HCT116 (cell line): ENCODE measurements around the gene COL2A1. TPM values are rescaled to one million over a fixed set of nuclear protein-coding genes. Genes with fewer than 3 reads are reported as not detected.

ENCODE experiments used
- ATAC-seq: fragments of 200-7000 bp; cut with Tn5 transposase; 2 replicates; pipeline ENCODE4 v1.9.1; 2020; ENCODE audit warnings: mild to moderate bottlenecking, moderate library complexity
- BruUV-seq: library from RNA; stranded (reverse); fragments of 400-500 nt; replicated peaks from 2 replicates; lab custom pipeline; 2021; lab: Mats Ljungman, UMichigan
- CTCF ChIA-PET: fragments of 300-600 bp; sonication (Branson Sonifier 250); formaldehyde crosslinking; loops from one replicate; lab custom pipeline; 2021; ENCODE audit warnings: antibody characterized with exemption; lab: Charles Lee
- POLR2A ChIA-PET: fragments of 300-600, 350-600 bp; sonication (Branson Sonifier 250); formaldehyde crosslinking; loops from one replicate; lab custom pipeline; 2021; ENCODE audit warnings: antibody characterized with exemption; lab: Charles Lee
- RAD21 ChIA-PET, 2 experiments: fragments of 300-600 bp; sonication (Branson Sonifier 250); formaldehyde crosslinking; loops; one replicate each; lab custom pipeline; 2023; ENCODE audit warnings: low total read pairs in 2 of 2; ENCODE audit not compliant: uncharacterized antibody in 2 of 2, unreplicated experiment in 2 of 2, low non-redundant PET in 1 of 2; lab: Charles Lee
- DNase-seq: peaks from one replicate; pipeline ENCODE4 v3.0.0-alpha.2; 2010; ENCODE audit warnings: low read depth, low spot score
- H2AFZ ChIP-seq: fragments of 200-600 bp; shearing (Covaris generic), sonication (generic); 2 replicates; pipeline ENCODE4 v1.6.1; 2017; ENCODE audit warnings: low read depth, mixed run types, mixed read lengths, antibody characterized with exemption, low read length; ENCODE audit not compliant: poor library complexity, severe bottlenecking
- H3K27ac ChIP-seq: 2 replicates; pipeline ENCODE4 v1.5.1; 2012; ENCODE audit warnings: low read depth, low read length
- H3K27me3 ChIP-seq: fragments of 200-600 bp; sonication (generic); 2 replicates; pipeline ENCODE4 v1.6.1; 2016; ENCODE audit warnings: mixed run types, low read length, mixed read lengths; ENCODE audit not compliant: insufficient read depth
- H3K36me3 ChIP-seq, 2 experiments: fragments of 200-500 bp in 1 of 2; fragments of 200-600 bp in 1 of 2; sonication (Bioruptor generic) in 1 of 2; sonication (generic) in 1 of 2; 2 replicates each; pipeline versions ENCODE4 v1.5.1 to v1.6.1; 2014 to 2016; ENCODE audit warnings: low read length in 2 of 2, inconsistent platforms in 1 of 2, mixed read lengths in 1 of 2, mixed run types in 1 of 2; ENCODE audit not compliant: insufficient read depth in 2 of 2, control insufficient read depth in 1 of 2
- H3K4me1 ChIP-seq, 2 experiments: fragments of 200-600 bp in 1 of 2; sonication (generic) in 1 of 2; 2 replicates each; pipeline versions ENCODE4 v1.5.1 to v1.6.1; 2012 to 2017; ENCODE audit warnings: low read length in 2 of 2, inconsistent platforms in 1 of 2, mild to moderate bottlenecking in 1 of 2, mixed read lengths in 1 of 2, mixed run types in 1 of 2, moderate library complexity in 1 of 2; ENCODE audit not compliant: insufficient read depth in 2 of 2, control insufficient read depth in 1 of 2
- H3K4me2 ChIP-seq: fragments of 200-600 bp; sonication (generic); 2 replicates; pipeline ENCODE4 v1.6.1; 2017; ENCODE audit warnings: mixed run types, low read length, mixed read lengths
- H3K4me3 ChIP-seq, 2 experiments: fragments of 200-600 bp in 1 of 2; sonication (generic) in 1 of 2; replicated peaks in 1 of 2; 2 replicates each; pipeline ENCODE4 v1.5.1; 2011 to 2016; ENCODE audit warnings: low read length in 2 of 2, control low read depth in 1 of 2, low read depth in 1 of 2, mild to moderate bottlenecking in 1 of 2, mixed read lengths in 1 of 2, mixed run types in 1 of 2
- H3K79me2 ChIP-seq: fragments of 200-600 bp; sonication (generic); 2 replicates; pipeline ENCODE4 v1.6.1; 2017; ENCODE audit warnings: mild to moderate bottlenecking, mixed run types, low read length, moderate library complexity, mixed read lengths; ENCODE audit not compliant: insufficient read depth
- H3K9ac ChIP-seq: fragments of 200-600 bp; sonication (generic); 2 replicates; pipeline ENCODE4 v1.6.1; 2016; ENCODE audit warnings: low read length, mixed read lengths
- H3K9me2 ChIP-seq: fragments of 200-600 bp; sonication (generic), shearing (Covaris generic); 2 replicates; pipeline ENCODE4 v1.6.1; 2017; ENCODE audit warnings: mixed run types, mild to moderate bottlenecking, moderate library complexity; ENCODE audit not compliant: insufficient read depth
- H3K9me3 ChIP-seq, 2 experiments: fragments of 200-500 bp in 1 of 2; fragments of 200-600 bp in 1 of 2; sonication (Bioruptor generic) in 1 of 2; sonication (generic) in 1 of 2; 2 replicates each; pipeline ENCODE4 v1.6.1; 2014 to 2017; ENCODE audit warnings: low read length in 2 of 2, mixed read lengths in 2 of 2, inconsistent platforms in 1 of 2, low read depth in 1 of 2, mild to moderate bottlenecking in 1 of 2, mixed run types in 1 of 2, moderate library complexity in 1 of 2; ENCODE audit not compliant: control insufficient read depth in 1 of 2, insufficient read depth in 1 of 2
- H4K20me1 ChIP-seq: fragments of 200-600 bp; sonication (generic), shearing (Covaris generic); 2 replicates; pipeline ENCODE4 v1.6.1; 2017; ENCODE audit warnings: mixed run types, mild to moderate bottlenecking, moderate library complexity; ENCODE audit not compliant: insufficient read depth
- CBX3 ChIP-seq: IDR thresholded peaks from 2 replicates; pipeline ENCODE4 v1.6.1; 2012; ENCODE audit warnings: low read depth
- CEBPB ChIP-seq: IDR thresholded peaks from 2 replicates; pipeline ENCODE4 v1.6.1; 2012; ENCODE audit warnings: low read depth
- EGR1 ChIP-seq: IDR thresholded peaks from 2 replicates; pipeline ENCODE4 v1.6.1; 2012; ENCODE audit warnings: low read depth
- ELF1 ChIP-seq: IDR thresholded peaks from 2 replicates; pipeline ENCODE4 v1.6.1; 2012; ENCODE audit warnings: low read depth, borderline replicate concordance
- EZH2phosphoT487 ChIP-seq: fragments of 200-600 bp; IDR thresholded peaks from 2 replicates; pipeline ENCODE4 v1.6.1; 2018; ENCODE audit warnings: antibody characterized with exemption, borderline replicate concordance
- JUND ChIP-seq: IDR thresholded peaks from 2 replicates; pipeline ENCODE4 v1.6.1; 2012
- MAX ChIP-seq: IDR thresholded peaks from 2 replicates; pipeline ENCODE4 v1.6.1; 2012
- POLR2A ChIP-seq: IDR thresholded peaks from 2 replicates; pipeline ENCODE4 v1.7.0; 2011; ENCODE audit warnings: borderline replicate concordance; ENCODE audit not compliant: insufficient read depth, insufficient read length; ENCODE audit errors: extremely low read depth
- POLR2AphosphoS5 ChIP-seq: IDR thresholded peaks from 2 replicates; pipeline ENCODE4 v1.6.1; 2011; ENCODE audit warnings: mild to moderate bottlenecking, low read depth, low read length, moderate library complexity
- RAD21 ChIP-seq: IDR thresholded peaks from 2 replicates; pipeline ENCODE4 v1.6.1; 2012; ENCODE audit warnings: low read depth, mild to moderate bottlenecking
- SIN3A ChIP-seq: IDR thresholded peaks from 2 replicates; pipeline ENCODE4 v1.6.1; 2012; ENCODE audit warnings: low read depth
- SP1 ChIP-seq: IDR thresholded peaks from 2 replicates; pipeline ENCODE4 v1.6.1; 2012; ENCODE audit warnings: low read depth
- TCF7L2 ChIP-seq: IDR thresholded peaks from 2 replicates; pipeline ENCODE4 v1.7.0; 2011; ENCODE audit warnings: borderline replicate concordance, inconsistent platforms; ENCODE audit not compliant: insufficient read depth, insufficient read length; ENCODE audit errors: extremely low read depth
- YY1 ChIP-seq: IDR thresholded peaks from 2 replicates; pipeline ENCODE4 v1.6.1; 2011; ENCODE audit warnings: low read length, low read depth, moderate library complexity, mild to moderate bottlenecking; ENCODE audit not compliant: insufficient replicate concordance; ENCODE audit errors: extremely low read depth
- ZNF274 ChIP-seq: fragments of 200-500 bp; sonication (Bioruptor generic); IDR thresholded peaks from 2 replicates; pipeline ENCODE4 v1.6.1; 2014; ENCODE audit warnings: mild to moderate bottlenecking, low read depth, low read length, inconsistent platforms
- intact Hi-C: fragments of 100-400 bp; cut with micrococcal nuclease; formaldehyde crosslinking; loops from 2 replicates; pipeline ENCODE4 v1.10.0; 2022
- total RNA-seq: library from RNA; stranded (reverse); gene quantifications from one replicate; pipeline ENCODE4 v1.2.1, GENCODE V29; 2021; ENCODE audit not compliant: unreplicated experiment
- TF ChIP-seq, protein P1 (sequence below), 3 experiments: fragments of 200-600 bp in 1 of 3; sonication (generic) in 1 of 3; IDR thresholded peaks in 2 of 3; conservative IDR thresholded peaks in 1 of 3; 2 replicates each; pipeline ENCODE4 v1.5.1; 2012 to 2017; ENCODE audit warnings: low read depth in 2 of 3, low read length in 2 of 3, antibody characterized with exemption in 1 of 3, borderline replicate concordance in 1 of 3, control low read depth in 1 of 3, mild to moderate bottlenecking in 1 of 3, mixed read lengths in 1 of 3, mixed run types in 1 of 3, moderate library complexity in 1 of 3; ENCODE audit not compliant: insufficient read depth in 1 of 3
- TF ChIP-seq, protein P2 (sequence below): IDR thresholded peaks from 2 replicates; pipeline ENCODE4 v1.6.1; 2011; ENCODE audit warnings: mild to moderate bottlenecking, low read length, moderate library complexity; ENCODE audit not compliant: insufficient replicate concordance; ENCODE audit errors: extremely low read depth
- TF ChIP-seq, protein P3 (sequence below): IDR thresholded peaks from 2 replicates; pipeline ENCODE4 v1.6.1; 2012; ENCODE audit warnings: low read depth

Gene COL2A1
- total RNA-seq, 1 experiment from 2014 or later, result 0.22 TPM

- TF ChIP-seq POLR2AphosphoS5 (no peak), SP1 (no peak), EGR1 (no peak), CBX3 (no peak), MAX (no peak)
These were observed 17.4 kb downstream of the COL2A1 start (continued) for GRCh38 chr12:47986832-47987231.

DNA sequence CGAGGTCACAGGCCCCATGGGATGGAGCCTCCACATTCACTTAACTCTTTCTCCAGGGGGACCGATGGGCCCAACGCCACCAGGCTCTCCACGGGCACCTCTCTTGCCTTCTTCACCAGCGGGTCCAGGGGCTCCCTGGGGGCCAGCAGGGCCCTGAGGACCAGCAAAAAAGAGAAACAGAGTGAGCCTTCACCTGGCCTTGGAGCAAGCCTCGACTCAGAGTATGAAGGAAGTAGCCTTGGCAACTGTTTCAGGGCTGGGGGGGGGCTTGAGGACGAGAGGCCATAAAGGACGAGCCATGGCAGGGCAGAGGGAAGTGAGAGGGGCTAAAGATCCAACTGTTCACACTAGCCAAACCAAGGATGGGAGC lies 18.0 kb downstream of the COL2A1 start:
- H3K9me3 ChIP-seq, result no peaks in the 10 kb centered on the region
- H4K20me1 ChIP-seq, result no peaks in the 10 kb centered on the region
- no peak overlapping the region for H3K9ac ChIP-seq
- BruUV-seq, result no TSS peak
- ChIA-PET CTCF (no interaction called here), RAD21 (no interaction called here), POLR2A (no interaction called here)
- intact Hi-C loops, result no loop called here
- ATAC-seq (no peak), DNase-seq (no peak)
- no peak overlapping the region for H3K4me2 ChIP-seq
- no peak overlapping the region for H3K4me3 ChIP-seq
- H3K9me2 ChIP-seq, result no peaks in the 10 kb centered on the region
- peaks cover 0 to 6% of the 10 kb centered on the region in 2 experiments; a peak in 1 of 4 replicates for H3K4me1 ChIP-seq
- H3K36me3 ChIP-seq, result no peaks in the 10 kb centered on the region
- H3K79me2 ChIP-seq, result no peaks in the 10 kb centered on the region
- TF ChIP-seq ZNF274 (no peak), CBX3 (no peak), SIN3A (no peak), CEBPB (no peak), EGR1 (no peak), POLR2AphosphoS5 (no peak), RAD21 (no peak), JUND (no peak), POLR2A (no peak), TCF7L2 (no peak), EZH2phosphoT487 (no peak), ELF1 (no peak), YY1 (no peak)
- TF ChIP-seq, protein P1, sequence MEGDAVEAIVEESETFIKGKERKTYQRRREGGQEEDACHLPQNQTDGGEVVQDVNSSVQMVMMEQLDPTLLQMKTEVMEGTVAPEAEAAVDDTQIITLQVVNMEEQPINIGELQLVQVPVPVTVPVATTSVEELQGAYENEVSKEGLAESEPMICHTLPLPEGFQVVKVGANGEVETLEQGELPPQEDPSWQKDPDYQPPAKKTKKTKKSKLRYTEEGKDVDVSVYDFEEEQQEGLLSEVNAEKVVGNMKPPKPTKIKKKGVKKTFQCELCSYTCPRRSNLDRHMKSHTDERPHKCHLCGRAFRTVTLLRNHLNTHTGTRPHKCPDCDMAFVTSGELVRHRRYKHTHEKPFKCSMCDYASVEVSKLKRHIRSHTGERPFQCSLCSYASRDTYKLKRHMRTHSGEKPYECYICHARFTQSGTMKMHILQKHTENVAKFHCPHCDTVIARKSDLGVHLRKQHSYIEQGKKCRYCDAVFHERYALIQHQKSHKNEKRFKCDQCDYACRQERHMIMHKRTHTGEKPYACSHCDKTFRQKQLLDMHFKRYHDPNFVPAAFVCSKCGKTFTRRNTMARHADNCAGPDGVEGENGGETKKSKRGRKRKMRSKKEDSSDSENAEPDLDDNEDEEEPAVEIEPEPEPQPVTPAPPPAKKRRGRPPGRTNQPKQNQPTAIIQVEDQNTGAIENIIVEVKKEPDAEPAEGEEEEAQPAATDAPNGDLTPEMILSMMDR (IDR thresholded peaks at IDR 0.05 in 2 of 3, conservative IDR thresholded peaks at IDR 0.05 in 1 of 3; ENCODE audit: borderline replicate concordance in 1 of 3, insufficient read depth in 1 of 3, low read depth in 2 of 3, low read length in 2 of 3), result no peak
- TF ChIP-seq, protein P2, sequence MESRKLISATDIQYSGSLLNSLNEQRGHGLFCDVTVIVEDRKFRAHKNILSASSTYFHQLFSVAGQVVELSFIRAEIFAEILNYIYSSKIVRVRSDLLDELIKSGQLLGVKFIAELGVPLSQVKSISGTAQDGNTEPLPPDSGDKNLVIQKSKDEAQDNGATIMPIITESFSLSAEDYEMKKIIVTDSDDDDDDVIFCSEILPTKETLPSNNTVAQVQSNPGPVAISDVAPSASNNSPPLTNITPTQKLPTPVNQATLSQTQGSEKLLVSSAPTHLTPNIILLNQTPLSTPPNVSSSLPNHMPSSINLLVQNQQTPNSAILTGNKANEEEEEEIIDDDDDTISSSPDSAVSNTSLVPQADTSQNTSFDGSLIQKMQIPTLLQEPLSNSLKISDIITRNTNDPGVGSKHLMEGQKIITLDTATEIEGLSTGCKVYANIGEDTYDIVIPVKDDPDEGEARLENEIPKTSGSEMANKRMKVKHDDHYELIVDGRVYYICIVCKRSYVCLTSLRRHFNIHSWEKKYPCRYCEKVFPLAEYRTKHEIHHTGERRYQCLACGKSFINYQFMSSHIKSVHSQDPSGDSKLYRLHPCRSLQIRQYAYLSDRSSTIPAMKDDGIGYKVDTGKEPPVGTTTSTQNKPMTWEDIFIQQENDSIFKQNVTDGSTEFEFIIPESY, result no peak
- TF ChIP-seq, protein P3, sequence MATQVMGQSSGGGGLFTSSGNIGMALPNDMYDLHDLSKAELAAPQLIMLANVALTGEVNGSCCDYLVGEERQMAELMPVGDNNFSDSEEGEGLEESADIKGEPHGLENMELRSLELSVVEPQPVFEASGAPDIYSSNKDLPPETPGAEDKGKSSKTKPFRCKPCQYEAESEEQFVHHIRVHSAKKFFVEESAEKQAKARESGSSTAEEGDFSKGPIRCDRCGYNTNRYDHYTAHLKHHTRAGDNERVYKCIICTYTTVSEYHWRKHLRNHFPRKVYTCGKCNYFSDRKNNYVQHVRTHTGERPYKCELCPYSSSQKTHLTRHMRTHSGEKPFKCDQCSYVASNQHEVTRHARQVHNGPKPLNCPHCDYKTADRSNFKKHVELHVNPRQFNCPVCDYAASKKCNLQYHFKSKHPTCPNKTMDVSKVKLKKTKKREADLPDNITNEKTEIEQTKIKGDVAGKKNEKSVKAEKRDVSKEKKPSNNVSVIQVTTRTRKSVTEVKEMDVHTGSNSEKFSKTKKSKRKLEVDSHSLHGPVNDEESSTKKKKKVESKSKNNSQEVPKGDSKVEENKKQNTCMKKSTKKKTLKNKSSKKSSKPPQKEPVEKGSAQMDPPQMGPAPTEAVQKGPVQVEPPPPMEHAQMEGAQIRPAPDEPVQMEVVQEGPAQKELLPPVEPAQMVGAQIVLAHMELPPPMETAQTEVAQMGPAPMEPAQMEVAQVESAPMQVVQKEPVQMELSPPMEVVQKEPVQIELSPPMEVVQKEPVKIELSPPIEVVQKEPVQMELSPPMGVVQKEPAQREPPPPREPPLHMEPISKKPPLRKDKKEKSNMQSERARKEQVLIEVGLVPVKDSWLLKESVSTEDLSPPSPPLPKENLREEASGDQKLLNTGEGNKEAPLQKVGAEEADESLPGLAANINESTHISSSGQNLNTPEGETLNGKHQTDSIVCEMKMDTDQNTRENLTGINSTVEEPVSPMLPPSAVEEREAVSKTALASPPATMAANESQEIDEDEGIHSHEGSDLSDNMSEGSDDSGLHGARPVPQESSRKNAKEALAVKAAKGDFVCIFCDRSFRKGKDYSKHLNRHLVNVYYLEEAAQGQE, result no peak
- TF ChIP-seq, all 23 proteins: peak for 0
- Histone ChIP-seq H2AFZ (no peak overlapping the region), H3K27ac (no peak overlapping the region), H3K27me3 (no peaks in the 10 kb centered on the region)
